Umbilical cord (tissue), 2 donors: ENCODE measurements around the gene TFIP11. TPM values are rescaled to one million over a fixed set of nuclear protein-coding genes. Genes with fewer than 3 reads are reported as not detected.

Experiments used
- DNase-seq: peaks from one replicate; pipeline ENCODE4 v3.0.0-alpha.2; 2015; ENCODE audit warnings: low spot score
- total RNA-seq: library from RNA; depleted of rRNA; stranded (reverse); fragments of >200 nt; gene quantifications from one replicate; pipeline ENCODE4 v1.2.3, GENCODE V29; 2014; ENCODE audit warnings: low replicate concordance; ENCODE audit not compliant: insufficient read depth

Gene TFIP11
- total RNA-seq, 1 donor from 2014 or later, result 42.6 TPM

- DNase-seq, result no peak
These were observed 33.1 kb downstream of the TFIP11 start for GRCh38 chr22:26479043-26479791.

GRCh38 chr22:26477341-26477731 lies 34.9 kb downstream of the TFIP11 start:
- DNase-seq, result no peak

- no peak for DNase-seq
These were observed 35.5 kb downstream of the TFIP11 start for GRCh38 chr22:26476705-26477340.

- no peak for DNase-seq
These were observed 37.6 kb downstream of the TFIP11 start for GRCh38 chr22:26474682-26475081.

- DNase-seq, result no peak
These were observed 40.8 kb downstream of the TFIP11 start for GRCh38 chr22:26471522-26471921.

GRCh38 chr22:26470807-26471206 lies 41.5 kb downstream of the TFIP11 start:
- DNase-seq, result no peak

GRCh38 chr22:26466196-26466595 lies 46.1 kb downstream of the TFIP11 start:
- no peak for DNase-seq

- no peak for DNase-seq
These were observed 48.0 kb downstream of the TFIP11 start for GRCh38 chr22:26464312-26464711.

- DNase-seq, result no peak
These were observed 48.6 kb downstream of the TFIP11 start for GRCh38 chr22:26463688-26464087.

GRCh38 chr22:26463101-26463661 lies 49.1 kb downstream of the TFIP11 start:
- peak; percentile 66 for DNase-seq

- no peak for DNase-seq
These were observed 49.6 kb downstream of the TFIP11 start for GRCh38 chr22:26462641-26463040.

GRCh38 chr22:26462051-26462450 lies 50.2 kb downstream of the TFIP11 start:
- DNase-seq, result no peak

- DNase-seq, result peak; percentile 41
These were observed 51.0 kb downstream of the TFIP11 start for GRCh38 chr22:26461188-26461810.

GRCh38 chr22:26460202-26460601 lies 52.1 kb downstream of the TFIP11 start:
- DNase-seq, result no peak

- no peak for DNase-seq
These were observed 54.5 kb downstream of the TFIP11 start for GRCh38 chr22:26457661-26458272.

- no peak for DNase-seq
These were observed 58.3 kb downstream of the TFIP11 start for GRCh38 chr22:26453812-26454500.

GRCh38 chr22:26453216-26453615 lies 59.1 kb downstream of the TFIP11 start:
- DNase-seq, result no peak

- no peak for DNase-seq
These were observed 59.8 kb downstream of the TFIP11 start for GRCh38 chr22:26452236-26453016.

GRCh38 chr22:26450453-26451185 lies 61.7 kb downstream of the TFIP11 start:
- DNase-seq, result no peak

GRCh38 chr22:26448941-26449340 lies 63.3 kb downstream of the TFIP11 start:
- DNase-seq, result no peak
